NCI-H2171 (cell line): ENCODE measurements around the gene KPNB1.

Experiments used
- DNase-seq: peaks from one replicate; lab custom pipeline; 2025; lab: John Stamatoyannopoulos, UW

The KPNB1 gene

GRCh38 chr17:47649153-47649971 lies at the start of gene KPNB1:
Gene KPNB1 (plus strand): TSS chr17:47649919. CDS start chr17:47650245, 326 bp downstream.
- DNase-seq, result peak; percentile 99

GRCh38 chr17:47603830-47604597 lies 45.7 kb upstream of the KPNB1 start:
- peak; percentile 13 for DNase-seq

- DNase-seq, result peak; percentile 89
Measured at GRCh38 chr17:47604598-47604927, 45.2 kb upstream of the KPNB1 start.

- no peak for DNase-seq
Measured at GRCh38 chr17:47605011-47605410, 44.7 kb upstream of the KPNB1 start.

- DNase-seq, result no peak
Measured at GRCh38 chr17:47607481-47607880, 42.2 kb upstream of the KPNB1 start.

- no peak for DNase-seq
Measured at GRCh38 chr17:47611372-47612350, 38.1 kb upstream of the KPNB1 start.

GRCh38 chr17:47615766-47616424 lies 33.8 kb upstream of the KPNB1 start:
- DNase-seq, result peak; percentile 16

- no peak for DNase-seq
Measured at GRCh38 chr17:47618410-47618809, 31.3 kb upstream of the KPNB1 start.

GRCh38 chr17:47620503-47621245 lies 29.0 kb upstream of the KPNB1 start:
- DNase-seq, result no peak

GRCh38 chr17:47621293-47622179 lies 28.2 kb upstream of the KPNB1 start:
- DNase-seq, result no peak

- DNase-seq, result no peak
Measured at GRCh38 chr17:47622180-47622549, 27.6 kb upstream of the KPNB1 start.

- DNase-seq, result no peak
Measured at GRCh38 chr17:47624727-47625068, 25.0 kb upstream of the KPNB1 start.

- no peak for DNase-seq
Measured at GRCh38 chr17:47628014-47628566, 21.6 kb upstream of the KPNB1 start.

- DNase-seq, result no peak
Measured at GRCh38 chr17:47629826-47630225, 19.9 kb upstream of the KPNB1 start.

- DNase-seq, result no peak
Measured at GRCh38 chr17:47630614-47631013, 19.1 kb upstream of the KPNB1 start.

- DNase-seq, result no peak
Measured at GRCh38 chr17:47632991-47633390, 16.7 kb upstream of the KPNB1 start.

GRCh38 chr17:47633996-47634395 lies 15.7 kb upstream of the KPNB1 start:
- peak; percentile 45 for DNase-seq

- DNase-seq, result no peak
Measured at GRCh38 chr17:47634870-47635269, 14.8 kb upstream of the KPNB1 start.

GRCh38 chr17:47635734-47636133 lies 14.0 kb upstream of the KPNB1 start:
- DNase-seq, result no peak
